HCT116 (cell line): ENCODE results near the gene NOL4L. TPM values are rescaled to one million over a fixed set of nuclear protein-coding genes. Genes with fewer than 3 reads are reported as not detected.

Experiments used
- ATAC-seq: fragments of 200-7000 bp; cut with Tn5 transposase; 2 replicates; pipeline ENCODE4 v1.9.1; 2020; ENCODE audit warnings: mild to moderate bottlenecking, moderate library complexity
- BruUV-seq: library from RNA; stranded (reverse); fragments of 400-500 nt; replicated peaks from 2 replicates; lab custom pipeline; 2021; lab: Mats Ljungman, UMichigan
- CTCF ChIA-PET: fragments of 300-600 bp; sonication (Branson Sonifier 250); formaldehyde crosslinking; loops from one replicate; lab custom pipeline; 2021; ENCODE audit warnings: antibody characterized with exemption; lab: Charles Lee
- POLR2A ChIA-PET: fragments of 300-600, 350-600 bp; sonication (Branson Sonifier 250); formaldehyde crosslinking; loops from one replicate; lab custom pipeline; 2021; ENCODE audit warnings: antibody characterized with exemption; lab: Charles Lee
- RAD21 ChIA-PET, 2 experiments: fragments of 300-600 bp; sonication (Branson Sonifier 250); formaldehyde crosslinking; loops; one replicate each; lab custom pipeline; 2023; ENCODE audit warnings: low total read pairs in 2 of 2; ENCODE audit not compliant: uncharacterized antibody in 2 of 2, unreplicated experiment in 2 of 2, low non-redundant PET in 1 of 2; lab: Charles Lee
- DNase-seq: peaks from one replicate; pipeline ENCODE4 v3.0.0-alpha.2; 2010; ENCODE audit warnings: low read depth, low spot score
- H2AFZ ChIP-seq: fragments of 200-600 bp; shearing (Covaris generic), sonication (generic); 2 replicates; pipeline ENCODE4 v1.6.1; 2017; ENCODE audit warnings: low read depth, mixed run types, mixed read lengths, antibody characterized with exemption, low read length; ENCODE audit not compliant: poor library complexity, severe bottlenecking
- H3K27ac ChIP-seq: 2 replicates; pipeline ENCODE4 v1.5.1; 2012; ENCODE audit warnings: low read depth, low read length
- H3K27me3 ChIP-seq: fragments of 200-600 bp; sonication (generic); 2 replicates; pipeline ENCODE4 v1.6.1; 2016; ENCODE audit warnings: mixed run types, low read length, mixed read lengths; ENCODE audit not compliant: insufficient read depth
- H3K36me3 ChIP-seq, 2 experiments: fragments of 200-500 bp in 1 of 2; fragments of 200-600 bp in 1 of 2; sonication (Bioruptor generic) in 1 of 2; sonication (generic) in 1 of 2; 2 replicates each; pipeline versions ENCODE4 v1.5.1 to v1.6.1; 2014 to 2016; ENCODE audit warnings: low read length in 2 of 2, inconsistent platforms in 1 of 2, mixed read lengths in 1 of 2, mixed run types in 1 of 2; ENCODE audit not compliant: insufficient read depth in 2 of 2, control insufficient read depth in 1 of 2
- H3K4me1 ChIP-seq, 2 experiments: fragments of 200-600 bp in 1 of 2; sonication (generic) in 1 of 2; 2 replicates each; pipeline versions ENCODE4 v1.5.1 to v1.6.1; 2012 to 2017; ENCODE audit warnings: low read length in 2 of 2, inconsistent platforms in 1 of 2, mild to moderate bottlenecking in 1 of 2, mixed read lengths in 1 of 2, mixed run types in 1 of 2, moderate library complexity in 1 of 2; ENCODE audit not compliant: insufficient read depth in 2 of 2, control insufficient read depth in 1 of 2
- H3K4me2 ChIP-seq: fragments of 200-600 bp; sonication (generic); 2 replicates; pipeline ENCODE4 v1.6.1; 2017; ENCODE audit warnings: mixed run types, low read length, mixed read lengths
- H3K4me3 ChIP-seq, 2 experiments: fragments of 200-600 bp in 1 of 2; sonication (generic) in 1 of 2; replicated peaks in 1 of 2; 2 replicates each; pipeline ENCODE4 v1.5.1; 2011 to 2016; ENCODE audit warnings: low read length in 2 of 2, control low read depth in 1 of 2, low read depth in 1 of 2, mild to moderate bottlenecking in 1 of 2, mixed read lengths in 1 of 2, mixed run types in 1 of 2
- H3K79me2 ChIP-seq: fragments of 200-600 bp; sonication (generic); 2 replicates; pipeline ENCODE4 v1.6.1; 2017; ENCODE audit warnings: mild to moderate bottlenecking, mixed run types, low read length, moderate library complexity, mixed read lengths; ENCODE audit not compliant: insufficient read depth
- H3K9ac ChIP-seq: fragments of 200-600 bp; sonication (generic); 2 replicates; pipeline ENCODE4 v1.6.1; 2016; ENCODE audit warnings: low read length, mixed read lengths
- H3K9me2 ChIP-seq: fragments of 200-600 bp; sonication (generic), shearing (Covaris generic); 2 replicates; pipeline ENCODE4 v1.6.1; 2017; ENCODE audit warnings: mixed run types, mild to moderate bottlenecking, moderate library complexity; ENCODE audit not compliant: insufficient read depth
- H3K9me3 ChIP-seq, 2 experiments: fragments of 200-500 bp in 1 of 2; fragments of 200-600 bp in 1 of 2; sonication (Bioruptor generic) in 1 of 2; sonication (generic) in 1 of 2; 2 replicates each; pipeline ENCODE4 v1.6.1; 2014 to 2017; ENCODE audit warnings: low read length in 2 of 2, mixed read lengths in 2 of 2, inconsistent platforms in 1 of 2, low read depth in 1 of 2, mild to moderate bottlenecking in 1 of 2, mixed run types in 1 of 2, moderate library complexity in 1 of 2; ENCODE audit not compliant: control insufficient read depth in 1 of 2, insufficient read depth in 1 of 2
- H4K20me1 ChIP-seq: fragments of 200-600 bp; sonication (generic), shearing (Covaris generic); 2 replicates; pipeline ENCODE4 v1.6.1; 2017; ENCODE audit warnings: mixed run types, mild to moderate bottlenecking, moderate library complexity; ENCODE audit not compliant: insufficient read depth
- CEBPB ChIP-seq: IDR thresholded peaks from 2 replicates; pipeline ENCODE4 v1.6.1; 2012; ENCODE audit warnings: low read depth
- ELF1 ChIP-seq: IDR thresholded peaks from 2 replicates; pipeline ENCODE4 v1.6.1; 2012; ENCODE audit warnings: low read depth, borderline replicate concordance
- EZH2 ChIP-seq: fragments of 200-600 bp; sonication (generic); IDR thresholded peaks from 2 replicates; pipeline ENCODE4 v1.6.1; 2017; ENCODE audit warnings: antibody characterized with exemption, mixed run types
- EZH2phosphoT487 ChIP-seq: fragments of 200-600 bp; IDR thresholded peaks from 2 replicates; pipeline ENCODE4 v1.6.1; 2018; ENCODE audit warnings: antibody characterized with exemption, borderline replicate concordance
- MAX ChIP-seq: IDR thresholded peaks from 2 replicates; pipeline ENCODE4 v1.6.1; 2012
- POLR2AphosphoS5 ChIP-seq: IDR thresholded peaks from 2 replicates; pipeline ENCODE4 v1.6.1; 2011; ENCODE audit warnings: mild to moderate bottlenecking, low read depth, low read length, moderate library complexity
- SIN3A ChIP-seq: IDR thresholded peaks from 2 replicates; pipeline ENCODE4 v1.6.1; 2012; ENCODE audit warnings: low read depth
- SP1 ChIP-seq: IDR thresholded peaks from 2 replicates; pipeline ENCODE4 v1.6.1; 2012; ENCODE audit warnings: low read depth
- SRF ChIP-seq: IDR thresholded peaks from 2 replicates; pipeline ENCODE4 v1.6.1; 2012; ENCODE audit warnings: low read depth
- YY1 ChIP-seq: IDR thresholded peaks from 2 replicates; pipeline ENCODE4 v1.6.1; 2011; ENCODE audit warnings: low read length, low read depth, moderate library complexity, mild to moderate bottlenecking; ENCODE audit not compliant: insufficient replicate concordance; ENCODE audit errors: extremely low read depth
- ZNF274 ChIP-seq: fragments of 200-500 bp; sonication (Bioruptor generic); IDR thresholded peaks from 2 replicates; pipeline ENCODE4 v1.6.1; 2014; ENCODE audit warnings: mild to moderate bottlenecking, low read depth, low read length, inconsistent platforms
- intact Hi-C: fragments of 100-400 bp; cut with micrococcal nuclease; formaldehyde crosslinking; loops from 2 replicates; pipeline ENCODE4 v1.10.0; 2022
- total RNA-seq: library from RNA; stranded (reverse); gene quantifications from one replicate; pipeline ENCODE4 v1.2.1, GENCODE V29; 2021; ENCODE audit not compliant: unreplicated experiment
- TF ChIP-seq, protein P1 (sequence below): IDR thresholded peaks from 2 replicates; pipeline ENCODE4 v1.6.1; 2012; ENCODE audit warnings: low read depth
- TF ChIP-seq, protein P2 (sequence below): IDR thresholded peaks from 2 replicates; pipeline ENCODE4 v1.6.1; 2011; ENCODE audit warnings: mild to moderate bottlenecking, low read length, moderate library complexity; ENCODE audit not compliant: insufficient replicate concordance; ENCODE audit errors: extremely low read depth

The NOL4L gene
- total RNA-seq, 1 experiment from 2014 or later: 5.9 TPM

GRCh38 chr20:32488066-32488838 is 96.9 kb downstream of the NOL4L start:
- Histone ChIP-seq H3K36me3 (no peaks in the 10 kb centered on the region), H3K4me2 (no peak overlapping the region), H3K9me2 (no peaks in the 10 kb centered on the region), H3K4me1 (peaks cover 8 to 22% of the 10 kb centered on the region in 2 experiments), H3K27ac (no peak overlapping the region), H3K9ac (no peak overlapping the region), H4K20me1 (no peaks in the 10 kb centered on the region), H2AFZ (no peak overlapping the region), H3K9me3 (no peaks in the 10 kb centered on the region), H3K27me3 (no peaks in the 10 kb centered on the region), H3K4me3 (no peak overlapping the region), H3K79me2 (no peaks in the 10 kb centered on the region)
- intact Hi-C loops: no loop called here
- ChIA-PET POLR2A (no interaction called here), CTCF (no interaction called here), RAD21 (no interaction called here)
- DNase-seq: no peak
- TF ChIP-seq YY1: no peak
- TF ChIP-seq SP1: no peak
- no peak for TF ChIP-seq SIN3A
- TF ChIP-seq EZH2: no peak
- no peak for ATAC-seq
- BruUV-seq: no TSS peak

- no peak for ATAC-seq
- Histone ChIP-seq H3K27me3 (no peaks in the 10 kb centered on the region), H2AFZ (no peak overlapping the region), H3K9ac (no peak overlapping the region), H3K9me3 (no peaks in the 10 kb centered on the region), H3K4me1 (peaks cover 8 to 26% of the 10 kb centered on the region in 2 experiments), H4K20me1 (no peaks in the 10 kb centered on the region), H3K9me2 (no peaks in the 10 kb centered on the region), H3K27ac (no peak overlapping the region), H3K4me2 (no peak overlapping the region), H3K36me3 (no peaks in the 10 kb centered on the region), H3K4me3 (no peak overlapping the region), H3K79me2 (no peaks in the 10 kb centered on the region)
- intact Hi-C loops: no loop called here
- ChIA-PET CTCF (no interaction called here), RAD21 (no interaction called here), POLR2A (no interaction called here)
- BruUV-seq: no TSS peak
- no peak for DNase-seq
- TF ChIP-seq ZNF274 (no peak), EZH2 (no peak), MAX (no peak), CEBPB (no peak), POLR2AphosphoS5 (no peak), YY1 (no peak), ELF1 (no peak), SRF (no peak), EZH2phosphoT487 (no peak)
- TF ChIP-seq, protein P1, sequence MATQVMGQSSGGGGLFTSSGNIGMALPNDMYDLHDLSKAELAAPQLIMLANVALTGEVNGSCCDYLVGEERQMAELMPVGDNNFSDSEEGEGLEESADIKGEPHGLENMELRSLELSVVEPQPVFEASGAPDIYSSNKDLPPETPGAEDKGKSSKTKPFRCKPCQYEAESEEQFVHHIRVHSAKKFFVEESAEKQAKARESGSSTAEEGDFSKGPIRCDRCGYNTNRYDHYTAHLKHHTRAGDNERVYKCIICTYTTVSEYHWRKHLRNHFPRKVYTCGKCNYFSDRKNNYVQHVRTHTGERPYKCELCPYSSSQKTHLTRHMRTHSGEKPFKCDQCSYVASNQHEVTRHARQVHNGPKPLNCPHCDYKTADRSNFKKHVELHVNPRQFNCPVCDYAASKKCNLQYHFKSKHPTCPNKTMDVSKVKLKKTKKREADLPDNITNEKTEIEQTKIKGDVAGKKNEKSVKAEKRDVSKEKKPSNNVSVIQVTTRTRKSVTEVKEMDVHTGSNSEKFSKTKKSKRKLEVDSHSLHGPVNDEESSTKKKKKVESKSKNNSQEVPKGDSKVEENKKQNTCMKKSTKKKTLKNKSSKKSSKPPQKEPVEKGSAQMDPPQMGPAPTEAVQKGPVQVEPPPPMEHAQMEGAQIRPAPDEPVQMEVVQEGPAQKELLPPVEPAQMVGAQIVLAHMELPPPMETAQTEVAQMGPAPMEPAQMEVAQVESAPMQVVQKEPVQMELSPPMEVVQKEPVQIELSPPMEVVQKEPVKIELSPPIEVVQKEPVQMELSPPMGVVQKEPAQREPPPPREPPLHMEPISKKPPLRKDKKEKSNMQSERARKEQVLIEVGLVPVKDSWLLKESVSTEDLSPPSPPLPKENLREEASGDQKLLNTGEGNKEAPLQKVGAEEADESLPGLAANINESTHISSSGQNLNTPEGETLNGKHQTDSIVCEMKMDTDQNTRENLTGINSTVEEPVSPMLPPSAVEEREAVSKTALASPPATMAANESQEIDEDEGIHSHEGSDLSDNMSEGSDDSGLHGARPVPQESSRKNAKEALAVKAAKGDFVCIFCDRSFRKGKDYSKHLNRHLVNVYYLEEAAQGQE: no peak
- TF ChIP-seq, protein P2, sequence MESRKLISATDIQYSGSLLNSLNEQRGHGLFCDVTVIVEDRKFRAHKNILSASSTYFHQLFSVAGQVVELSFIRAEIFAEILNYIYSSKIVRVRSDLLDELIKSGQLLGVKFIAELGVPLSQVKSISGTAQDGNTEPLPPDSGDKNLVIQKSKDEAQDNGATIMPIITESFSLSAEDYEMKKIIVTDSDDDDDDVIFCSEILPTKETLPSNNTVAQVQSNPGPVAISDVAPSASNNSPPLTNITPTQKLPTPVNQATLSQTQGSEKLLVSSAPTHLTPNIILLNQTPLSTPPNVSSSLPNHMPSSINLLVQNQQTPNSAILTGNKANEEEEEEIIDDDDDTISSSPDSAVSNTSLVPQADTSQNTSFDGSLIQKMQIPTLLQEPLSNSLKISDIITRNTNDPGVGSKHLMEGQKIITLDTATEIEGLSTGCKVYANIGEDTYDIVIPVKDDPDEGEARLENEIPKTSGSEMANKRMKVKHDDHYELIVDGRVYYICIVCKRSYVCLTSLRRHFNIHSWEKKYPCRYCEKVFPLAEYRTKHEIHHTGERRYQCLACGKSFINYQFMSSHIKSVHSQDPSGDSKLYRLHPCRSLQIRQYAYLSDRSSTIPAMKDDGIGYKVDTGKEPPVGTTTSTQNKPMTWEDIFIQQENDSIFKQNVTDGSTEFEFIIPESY: no peak
Measured at GRCh38 chr20:32487381-32487780, 97.8 kb downstream of the NOL4L start.
